Measurements from ENCODE around the gene MRPL36.

DNA sequence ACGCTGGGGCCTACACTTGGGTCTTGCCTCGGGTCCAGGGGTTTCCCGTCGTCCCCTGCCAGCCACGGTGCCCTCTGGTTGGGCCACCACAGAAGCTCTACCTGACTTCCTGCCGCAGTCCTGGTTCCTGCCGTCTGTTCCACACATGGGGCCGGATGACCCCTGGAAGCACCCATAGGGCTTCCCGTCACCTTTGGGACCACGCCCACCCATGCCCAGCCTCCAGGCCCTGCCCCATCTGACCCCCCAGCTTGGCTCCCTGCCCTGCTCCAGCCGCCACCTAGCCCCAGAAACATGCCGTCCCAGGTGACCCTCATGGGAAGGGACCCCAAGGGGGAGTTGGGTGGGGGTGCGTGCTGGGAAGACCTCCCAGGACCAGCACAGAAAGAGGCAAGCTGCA is 13.7 kb downstream of the MRPL36 start:
- TF ChIP-seq, protein P1, sequence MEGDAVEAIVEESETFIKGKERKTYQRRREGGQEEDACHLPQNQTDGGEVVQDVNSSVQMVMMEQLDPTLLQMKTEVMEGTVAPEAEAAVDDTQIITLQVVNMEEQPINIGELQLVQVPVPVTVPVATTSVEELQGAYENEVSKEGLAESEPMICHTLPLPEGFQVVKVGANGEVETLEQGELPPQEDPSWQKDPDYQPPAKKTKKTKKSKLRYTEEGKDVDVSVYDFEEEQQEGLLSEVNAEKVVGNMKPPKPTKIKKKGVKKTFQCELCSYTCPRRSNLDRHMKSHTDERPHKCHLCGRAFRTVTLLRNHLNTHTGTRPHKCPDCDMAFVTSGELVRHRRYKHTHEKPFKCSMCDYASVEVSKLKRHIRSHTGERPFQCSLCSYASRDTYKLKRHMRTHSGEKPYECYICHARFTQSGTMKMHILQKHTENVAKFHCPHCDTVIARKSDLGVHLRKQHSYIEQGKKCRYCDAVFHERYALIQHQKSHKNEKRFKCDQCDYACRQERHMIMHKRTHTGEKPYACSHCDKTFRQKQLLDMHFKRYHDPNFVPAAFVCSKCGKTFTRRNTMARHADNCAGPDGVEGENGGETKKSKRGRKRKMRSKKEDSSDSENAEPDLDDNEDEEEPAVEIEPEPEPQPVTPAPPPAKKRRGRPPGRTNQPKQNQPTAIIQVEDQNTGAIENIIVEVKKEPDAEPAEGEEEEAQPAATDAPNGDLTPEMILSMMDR (IDR thresholded peaks at IDR 0.05; ENCODE audit: extremely low read depth in 1 of 2, insufficient read depth in 1 of 2, low read depth in 1 of 2, low read length in 2 of 2), result no peak
- TF ChIP-seq EZH2 (IDR thresholded peaks at IDR 0.05; ENCODE audit: borderline replicate concordance, low read depth, low read length, severe bottlenecking) (no peak), GATA2 (IDR thresholded peaks at IDR 0.05; ENCODE audit: insufficient read depth, insufficient read length, low read depth, low read length) (no peak)

Measured in endothelial cell of umbilical vein (primary cell).